H1 (cell line): ENCODE results near the gene DCAF4. TPM values are rescaled to one million over a fixed set of nuclear protein-coding genes. Genes with fewer than 3 reads are reported as not detected.

Experiments used
- CTCF ChIA-PET: fragments of 300-600 bp; sonication (Branson Sonifier 250); formaldehyde crosslinking; loops from one replicate; lab custom pipeline; 2021; ENCODE audit not compliant: partially characterized antibody; lab: Charles Lee
- POLR2A ChIA-PET: fragments of 300-600 bp; sonication (Branson Sonifier 250); formaldehyde crosslinking; loops from one replicate; lab custom pipeline; 2021; ENCODE audit warnings: inconsistent platforms; ENCODE audit not compliant: partially characterized antibody; lab: Charles Lee
- DNase-seq, 2 experiments: peaks; one replicate each; pipeline versions ENCODE4 v3.0.0 to v3.0.0-alpha.2; 2010 to 2022; ENCODE audit warnings: low spot score in 2 of 2, low read depth in 1 of 2, mixed read lengths in 1 of 2
- FAIRE-seq: peaks from 2 replicates; lab custom pipeline; 2011; peaks lifted over from hg19 to GRCh38; lab: Jason Lieb, UNC
- H2AFZ ChIP-seq: 2 replicates; pipeline ENCODE4 v1.8.1; 2012; ENCODE audit warnings: low read length, inconsistent platforms
- H2AK5ac ChIP-seq: 2 replicates; pipeline ENCODE4 v1.6.1; 2013; ENCODE audit warnings: low read depth, low read length
- H2BK120ac ChIP-seq: replicated peaks from 2 replicates; pipeline ENCODE3; 2013; ENCODE audit warnings: low read depth, low read length, inconsistent platforms
- H2BK12ac ChIP-seq: 2 replicates; pipeline ENCODE4 v1.6.1; 2013; ENCODE audit warnings: low read depth, low read length
- H2BK15ac ChIP-seq: 2 replicates; pipeline ENCODE4 v1.6.1; 2013; ENCODE audit warnings: low read length
- H2BK20ac ChIP-seq: 2 replicates; pipeline ENCODE4 v1.6.1; 2013; ENCODE audit warnings: low read length
- H2BK5ac ChIP-seq: 2 replicates; pipeline ENCODE4 v1.6.1; 2013; ENCODE audit warnings: low read depth, low read length
- H3K14ac ChIP-seq: 2 replicates; pipeline ENCODE4 v1.6.1; 2013; ENCODE audit warnings: inconsistent platforms; ENCODE audit not compliant: insufficient read length
- H3K18ac ChIP-seq: 2 replicates; pipeline ENCODE4 v1.6.1; 2013; ENCODE audit warnings: low read length; ENCODE audit errors: extremely low read depth
- H3K23ac ChIP-seq: 2 replicates; pipeline ENCODE4 v1.6.1; 2013; ENCODE audit warnings: inconsistent platforms; ENCODE audit not compliant: insufficient read length
- H3K23me2 ChIP-seq: 2 replicates; pipeline ENCODE4 v1.6.1; 2013; ENCODE audit warnings: low read depth, low read length
- H3K27ac ChIP-seq: 2 replicates; pipeline ENCODE4 v1.6.1; 2011; ENCODE audit warnings: low read depth, low read length, inconsistent platforms
- H3K27me3 ChIP-seq, 4 experiments: replicated peaks in 1 of 4; 1 replicate in 1 of 4; 2 replicates in 3 of 4; pipeline versions ENCODE4 v1.6.1 to v1.8.1; 2011 to 2013; ENCODE audit warnings: low read length in 3 of 4, mild to moderate bottlenecking in 3 of 4, inconsistent platforms in 2 of 4, mixed read lengths in 2 of 4, moderate library complexity in 1 of 4; ENCODE audit not compliant: control insufficient read depth in 3 of 4, insufficient read depth in 3 of 4; ENCODE audit errors: extremely low read depth in 1 of 4
- H3K36me3 ChIP-seq, 4 experiments: 2 replicates each; pipeline versions ENCODE4 v1.6.1 to v1.8.1; 2011 to 2013; ENCODE audit warnings: mild to moderate bottlenecking in 4 of 4, low read length in 3 of 4, moderate library complexity in 2 of 4, control low read depth in 1 of 4, inconsistent platforms in 1 of 4; ENCODE audit not compliant: insufficient read depth in 4 of 4, control insufficient read depth in 2 of 4
- H3K4ac ChIP-seq: replicated peaks from 2 replicates; pipeline ENCODE3; 2013; ENCODE audit warnings: low read length, low read depth, mixed read lengths, inconsistent platforms; ENCODE audit not compliant: insufficient read length
- H3K4me1 ChIP-seq, 4 experiments: replicated peaks in 1 of 4; 1 replicate in 1 of 4; 2 replicates in 3 of 4; pipeline versions ENCODE4 v1.6.1 to v1.8.1; 2011 to 2013; ENCODE audit warnings: low read length in 3 of 4, inconsistent platforms in 2 of 4, mixed read lengths in 1 of 4; ENCODE audit not compliant: insufficient read depth in 4 of 4, control insufficient read depth in 3 of 4
- H3K4me2 ChIP-seq, 2 experiments: 2 replicates each; pipeline versions ENCODE4 v1.6.1 to v1.8.1; 2011 to 2013; ENCODE audit warnings: low read depth in 2 of 2, low read length in 2 of 2, control low read depth in 1 of 2, inconsistent platforms in 1 of 2, mild to moderate bottlenecking in 1 of 2; ENCODE audit not compliant: insufficient read depth in 1 of 2
- H3K4me3 ChIP-seq, 4 experiments: fragments of 200-600, 300-600 bp in 1 of 4; sonication (generic), shearing (Covaris generic), sonication (Bioruptor Twin) in 1 of 4; 2 replicates each; pipeline versions ENCODE4 v1.5.1 to v1.8.1; 2011 to 2016; ENCODE audit warnings: low read length in 4 of 4, low read depth in 3 of 4, control low read depth in 2 of 4, inconsistent platforms in 2 of 4, mild to moderate bottlenecking in 2 of 4, mixed read lengths in 1 of 4, moderate library complexity in 1 of 4; ENCODE audit not compliant: insufficient read depth in 2 of 4; ENCODE audit errors: extremely low read depth in 1 of 4
- H3K56ac ChIP-seq: replicated peaks from 2 replicates; pipeline ENCODE3; 2013; ENCODE audit warnings: low read depth, mild to moderate bottlenecking, mixed read lengths, low read length, inconsistent platforms; ENCODE audit not compliant: insufficient read length
- H3K79me1 ChIP-seq: 2 replicates; pipeline ENCODE4 v1.6.1; 2013; ENCODE audit warnings: low read depth, low read length, control low read depth
- H3K79me2 ChIP-seq, 2 experiments: 2 replicates each; pipeline versions ENCODE4 v1.6.1 to v1.8.1; 2012 to 2013; ENCODE audit warnings: low read length in 2 of 2, mild to moderate bottlenecking in 2 of 2, inconsistent platforms in 1 of 2; ENCODE audit not compliant: insufficient read depth in 2 of 2, control insufficient read depth in 1 of 2
- H3K9ac ChIP-seq, 4 experiments: replicated peaks in 1 of 4; 1 replicate in 1 of 4; 2 replicates in 3 of 4; pipeline versions ENCODE4 v1.6.1 to v1.8.1; 2011 to 2013; ENCODE audit warnings: low read depth in 3 of 4, low read length in 3 of 4, control low read depth in 2 of 4, mild to moderate bottlenecking in 2 of 4, moderate library complexity in 2 of 4, inconsistent platforms in 1 of 4; ENCODE audit errors: extremely low read depth in 1 of 4
- H3K9me3 ChIP-seq, 2 experiments: 2 replicates each; pipeline versions ENCODE4 v1.6.1 to v1.8.1; 2012 to 2013; ENCODE audit warnings: mild to moderate bottlenecking in 2 of 2, moderate library complexity in 2 of 2, control low read depth in 1 of 2, inconsistent platforms in 1 of 2, low read depth in 1 of 2, low read length in 1 of 2, mixed read lengths in 1 of 2; ENCODE audit not compliant: insufficient read depth in 2 of 2
- H4K20me1 ChIP-seq, 2 experiments: replicated peaks in 1 of 2; 2 replicates each; pipeline versions ENCODE3 to v1.8.1; 2011 to 2013; ENCODE audit warnings: inconsistent platforms in 2 of 2, low read length in 2 of 2, mild to moderate bottlenecking in 1 of 2; ENCODE audit not compliant: insufficient read depth in 2 of 2, control insufficient read depth in 1 of 2
- H4K5ac ChIP-seq: 2 replicates; pipeline ENCODE4 v1.6.1; 2013; ENCODE audit warnings: low read length, low read depth, mixed read lengths, inconsistent platforms; ENCODE audit not compliant: insufficient read length
- H4K8ac ChIP-seq: 2 replicates; pipeline ENCODE4 v1.8.0; 2013; ENCODE audit warnings: mild to moderate bottlenecking, moderate library complexity, low read length, inconsistent platforms; ENCODE audit not compliant: insufficient read depth; ENCODE audit errors: extremely low read depth
- H4K91ac ChIP-seq: replicated peaks from 2 replicates; pipeline ENCODE3; 2013; ENCODE audit warnings: low read length, mixed read lengths, inconsistent platforms; ENCODE audit not compliant: insufficient read length
- ASH2L ChIP-seq: fragments of 200-600, 300-600 bp; sonication (generic); IDR thresholded peaks from one replicate; pipeline ENCODE4 v1.7.1; 2017; ENCODE audit warnings: low read length
- BRCA1 ChIP-seq: IDR thresholded peaks from 2 replicates; pipeline ENCODE4 v1.6.1; 2012; ENCODE audit warnings: low read depth, low read length, improper control_type of control experiment
- CBX5 ChIP-seq: fragments of 300-800, 300-1000 bp; sonication (generic); IDR thresholded peaks from 2 replicates; pipeline ENCODE4 v1.7.1; 2016; ENCODE audit warnings: antibody characterized with exemption, low read length, low read depth
- FOSL1 ChIP-seq: IDR thresholded peaks from 2 replicates; pipeline ENCODE4 v1.6.1; 2011; ENCODE audit warnings: mild to moderate bottlenecking, low read depth, low read length, moderate library complexity; ENCODE audit not compliant: insufficient read depth
- HDAC2 ChIP-seq, 2 experiments: fragments of 300-600 bp in 1 of 2; sonication (generic) in 1 of 2; IDR thresholded peaks; 2 replicates each; pipeline ENCODE4 v1.6.1; 2011 to 2012; ENCODE audit warnings: low read depth in 2 of 2, low read length in 2 of 2, mild to moderate bottlenecking in 2 of 2, moderate library complexity in 2 of 2, borderline replicate concordance in 1 of 2, inconsistent platforms in 1 of 2
- KDM1A ChIP-seq: fragments of 200-600, 300-600 bp; sonication (generic); IDR thresholded peaks from 2 replicates; pipeline ENCODE4 v1.7.1; 2016; ENCODE audit warnings: mild to moderate bottlenecking, low read length, borderline replicate concordance
- RBBP5 ChIP-seq: IDR thresholded peaks from 2 replicates; pipeline ENCODE4 v1.7.1; 2012; ENCODE audit warnings: low read depth, mild to moderate bottlenecking, inconsistent platforms, low read length, moderate library complexity, borderline replicate concordance
- RXRA ChIP-seq: IDR thresholded peaks from 2 replicates; pipeline ENCODE4 v1.6.1; 2011; ENCODE audit warnings: low read depth, mild to moderate bottlenecking, low read length, moderate library complexity; ENCODE audit not compliant: insufficient read depth
- SIN3A ChIP-seq, 2 experiments: IDR thresholded peaks in 1 of 2; conservative IDR thresholded peaks in 1 of 2; 2 replicates each; pipeline ENCODE4 v1.6.1; 2011 to 2012; ENCODE audit warnings: low read length in 2 of 2, improper control_type of control experiment in 1 of 2, low read depth in 1 of 2, mild to moderate bottlenecking in 1 of 2
- SP4 ChIP-seq: IDR thresholded peaks from 2 replicates; pipeline ENCODE4 v1.6.1; 2012; ENCODE audit warnings: low read length, inconsistent platforms
- SUZ12 ChIP-seq: fragments of 200-600 bp; sonication (generic); IDR thresholded peaks from 2 replicates; pipeline ENCODE4 v1.6.1; 2012; ENCODE audit warnings: mild to moderate bottlenecking, inconsistent platforms, low read length, moderate library complexity, mixed read lengths
- WGBS, 2 experiments: shearing (Covaris generic) in 1 of 2; methylation state at CpG; one replicate each; pipeline versions ENCODE4 v1.1.6 to v1.1.7; 2013 to 2015; ENCODE audit warnings: low lambda C conversion rate in 2 of 2, mixed read lengths in 2 of 2, inconsistent platforms in 1 of 2, low coverage in 1 of 2, missing lambda C conversion rate in 1 of 2; ENCODE audit not compliant: insufficient replicate concordance in 2 of 2, insufficient coverage in 1 of 2, insufficient read length in 1 of 2; ENCODE audit errors: extremely low coverage in 1 of 2, missing lambda C conversion rate in 1 of 2; 5-methylcytosine and 5-hydroxymethylcytosine counted together
- polyA plus RNA-seq, 7 experiments: library from polyadenylated mRNA; depleted of rRNA in 3 of 7; stranded (reverse) in 5 of 7; unstranded in 2 of 7; fragments of >200 nt in 5 of 7; fragments of 200-250 nt in 2 of 7; gene quantifications; 1 replicate in 5 of 7; 2 replicates in 1 of 7; 4 replicates in 1 of 7; pipeline versions ENCODE4 v1.2.1 to v1.2.3, GENCODE V29; 2011 to 2013; ENCODE audit warnings: missing spikeins in 2 of 7, mixed read lengths in 2 of 7
- total RNA-seq: library from RNA; stranded (reverse); fragmentation: NEBNext Ultra II Directional; extraction: Animal tissue kit (Norgen Biotek cat#: 25700); gene quantifications from 2 replicates; pipeline ENCODE4 v1.2.1, GENCODE V29; 2021
- TF ChIP-seq, protein P1 (sequence below): IDR thresholded peaks from 2 replicates; pipeline ENCODE4 v1.6.1; 2011; ENCODE audit warnings: low read depth, mild to moderate bottlenecking, low read length; ENCODE audit not compliant: insufficient read depth

The DCAF4 gene
- total and polyA plus RNA-seq, 2 of the 8 experiments (the other 6 are each of a cell fraction or from before 2014, with no cell fraction given) = 17.0 to 21.1 TPM

DNA sequence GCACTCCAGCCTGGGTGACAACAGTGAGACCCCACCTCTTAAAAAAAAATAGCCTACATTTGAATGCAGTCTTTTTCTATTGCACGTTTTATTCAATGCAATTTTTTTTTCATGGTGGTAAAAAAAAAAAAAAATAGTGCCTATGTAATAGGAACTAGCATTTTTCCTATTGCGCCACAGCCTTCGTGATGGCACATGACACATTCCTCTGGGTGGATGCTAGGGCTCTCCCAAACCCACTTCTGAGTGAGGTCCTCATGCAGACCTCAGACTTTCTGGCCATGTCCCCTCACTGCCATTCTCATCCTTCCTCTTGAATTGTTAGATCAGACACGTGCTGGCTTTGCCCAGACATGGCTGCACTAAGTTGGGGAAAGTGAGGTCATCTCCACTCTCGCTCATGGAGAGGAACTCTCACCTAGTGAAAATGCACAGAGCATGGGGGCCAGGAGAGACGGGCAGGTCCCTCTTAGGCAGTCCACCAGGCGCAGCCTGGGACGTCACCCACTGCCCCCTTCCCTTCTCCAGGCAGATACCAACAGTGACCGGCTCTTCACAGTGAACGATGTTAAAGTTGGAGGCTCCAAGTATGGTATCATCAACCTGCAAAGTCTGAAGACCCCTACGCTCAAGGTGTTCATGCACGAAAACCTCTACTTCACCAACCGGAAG lies 19.2 kb downstream of the DCAF4 start:
- no peak overlapping the region for H2BK20ac ChIP-seq
- no peak overlapping the region; the same call in 1 of the 2 replicates for H4K8ac ChIP-seq
- no peaks in the 10 kb centered on the region for H3K4me1 ChIP-seq
- no peaks in the 10 kb centered on the region for H3K79me1 ChIP-seq
- no peak overlapping the region for H2AFZ ChIP-seq
- no peak overlapping the region for H3K14ac ChIP-seq
- H3K23ac ChIP-seq = no peak overlapping the region
- no peak overlapping the region for H3K4ac ChIP-seq
- H2AK5ac ChIP-seq = no peak overlapping the region
- no peak overlapping the region for H3K27ac ChIP-seq
- no peak overlapping the region for H4K91ac ChIP-seq
- no peak overlapping the region for H4K5ac ChIP-seq
- H3K9me3 ChIP-seq = no peaks in the 10 kb centered on the region
- no peak overlapping the region for H2BK15ac ChIP-seq
- no peak overlapping the region for H2BK120ac ChIP-seq
- ChIA-PET POLR2A (no interaction called here), CTCF (interaction anchor here (0.6 to 1.6 kb wide), 2 partner anchors 28 to 431 kb away, joined by 3 to 5 read pairs; no protein-coding TSS in a partner anchor)
- FAIRE-seq (no peak), DNase-seq (no peak)
- H3K79me2 ChIP-seq = no peaks in the 10 kb centered on the region
- H4K20me1 ChIP-seq = peaks cover 0 to 3% of the 10 kb centered on the region in 2 experiments
- H2BK12ac ChIP-seq = no peak overlapping the region
- H3K18ac ChIP-seq = no peak overlapping the region
- WGBS, 2 experiments = 89% methylated on average over 13 of the region's 13 CpGs; no CpG with 5 or more reads in 1 of the 2 experiments
- H3K4me3 ChIP-seq = no peak overlapping the region
- H3K27me3 ChIP-seq = no peaks in the 10 kb centered on the region
- H3K23me2 ChIP-seq = no peaks in the 10 kb centered on the region
- peaks cover 2 to 18% (median 6%) of the 10 kb centered on the region in 4 experiments; a peak in 5 of 8 replicates for H3K36me3 ChIP-seq
- no peak overlapping the region for H3K56ac ChIP-seq
- no peak overlapping the region for H3K4me2 ChIP-seq
- H3K9ac ChIP-seq = no peak overlapping the region
- no peak overlapping the region for H2BK5ac ChIP-seq
- TF ChIP-seq FOSL1 (no peak), SIN3A (conservative IDR thresholded peaks at IDR 0.05 in 1 of 2, IDR thresholded peaks at IDR 0.05 in 1 of 2; ENCODE audit: low read depth in 1 of 2, low read length in 2 of 2) (no peak), RBBP5 (no peak), ASH2L (no peak), RXRA (no peak), CBX5 (no peak), BRCA1 (no peak), SUZ12 (no peak), KDM1A (no peak), HDAC2 (IDR thresholded peaks at IDR 0.05; ENCODE audit: borderline replicate concordance in 1 of 2, low read depth in 2 of 2, low read length in 2 of 2) (no peak), SP4 (no peak)
- TF ChIP-seq, protein P1, sequence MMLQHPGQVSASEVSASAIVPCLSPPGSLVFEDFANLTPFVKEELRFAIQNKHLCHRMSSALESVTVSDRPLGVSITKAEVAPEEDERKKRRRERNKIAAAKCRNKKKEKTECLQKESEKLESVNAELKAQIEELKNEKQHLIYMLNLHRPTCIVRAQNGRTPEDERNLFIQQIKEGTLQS = no peak
